Measurements from ENCODE around the gene CEBPG.

Gene CEBPG

DNA sequence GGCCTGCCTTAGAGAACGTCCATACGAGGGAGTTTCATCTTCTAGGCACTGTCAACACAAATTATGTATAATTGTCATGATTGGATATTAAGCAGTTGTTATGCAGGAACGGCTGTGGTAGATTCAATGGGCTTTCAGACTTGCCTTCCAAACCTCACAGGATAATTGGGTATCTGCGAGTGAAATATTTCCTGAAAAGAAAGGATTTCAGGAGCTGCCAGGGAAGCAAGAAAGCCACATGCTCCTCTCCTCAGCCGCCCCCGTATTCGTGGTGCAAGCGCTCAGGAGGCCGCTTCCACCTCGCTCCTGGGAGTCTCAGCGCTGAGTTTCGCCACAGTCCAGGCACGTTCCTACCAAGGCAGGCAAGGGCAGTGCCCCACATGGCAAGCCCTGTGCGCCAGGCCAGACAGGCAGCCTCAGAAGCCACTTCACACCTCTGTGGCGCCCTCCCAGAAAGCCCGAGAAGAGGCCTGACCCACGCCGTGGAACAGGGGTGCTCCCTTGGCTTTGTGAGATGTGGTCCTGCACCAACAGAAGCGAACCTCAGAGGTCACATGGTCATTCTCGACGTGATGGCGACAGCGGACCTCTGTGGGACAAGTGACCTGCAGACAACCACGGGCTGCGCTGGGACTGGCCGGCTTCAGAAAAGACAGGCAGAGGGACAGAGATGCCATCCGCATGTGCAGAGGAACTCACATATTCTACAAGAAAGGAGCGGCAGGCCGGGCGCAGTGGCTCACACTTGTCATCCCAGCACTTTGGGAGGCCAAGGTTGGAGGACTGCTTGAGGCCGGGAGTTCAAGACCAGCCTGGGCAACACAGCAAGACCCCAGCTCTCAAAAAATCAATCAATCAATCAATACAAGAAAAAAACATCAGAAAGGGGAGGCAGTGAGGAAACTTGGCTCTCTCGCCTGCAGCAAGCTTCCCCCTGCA, 41.4 kb downstream of the CEBPG start:
- no peak for TF ChIP-seq CTCF (IDR thresholded peaks at IDR 0.05; ENCODE audit: poor library complexity, severe bottlenecking)
- H3K4me3 ChIP-seq (ENCODE audit: severe bottlenecking), result no peak overlapping the region
- DNase-seq (ENCODE audit: low spot score) (no peak), ATAC-seq (ENCODE audit: low read depth) (no peak)
- H3K4me1 ChIP-seq (ENCODE audit: insufficient read depth, poor library complexity, severe bottlenecking), result no peaks in the 10 kb centered on the region
- H3K36me3 ChIP-seq (ENCODE audit: low read depth), result no peaks in the 10 kb centered on the region
- H3K9me3 ChIP-seq (ENCODE audit: severe bottlenecking), result no peaks in the 10 kb centered on the region
- no peak overlapping the region for H3K27ac ChIP-seq (ENCODE audit: poor library complexity, severe bottlenecking)
- no peaks in the 10 kb centered on the region for H3K27me3 ChIP-seq (ENCODE audit: insufficient read depth, poor library complexity, severe bottlenecking)

DNA sequence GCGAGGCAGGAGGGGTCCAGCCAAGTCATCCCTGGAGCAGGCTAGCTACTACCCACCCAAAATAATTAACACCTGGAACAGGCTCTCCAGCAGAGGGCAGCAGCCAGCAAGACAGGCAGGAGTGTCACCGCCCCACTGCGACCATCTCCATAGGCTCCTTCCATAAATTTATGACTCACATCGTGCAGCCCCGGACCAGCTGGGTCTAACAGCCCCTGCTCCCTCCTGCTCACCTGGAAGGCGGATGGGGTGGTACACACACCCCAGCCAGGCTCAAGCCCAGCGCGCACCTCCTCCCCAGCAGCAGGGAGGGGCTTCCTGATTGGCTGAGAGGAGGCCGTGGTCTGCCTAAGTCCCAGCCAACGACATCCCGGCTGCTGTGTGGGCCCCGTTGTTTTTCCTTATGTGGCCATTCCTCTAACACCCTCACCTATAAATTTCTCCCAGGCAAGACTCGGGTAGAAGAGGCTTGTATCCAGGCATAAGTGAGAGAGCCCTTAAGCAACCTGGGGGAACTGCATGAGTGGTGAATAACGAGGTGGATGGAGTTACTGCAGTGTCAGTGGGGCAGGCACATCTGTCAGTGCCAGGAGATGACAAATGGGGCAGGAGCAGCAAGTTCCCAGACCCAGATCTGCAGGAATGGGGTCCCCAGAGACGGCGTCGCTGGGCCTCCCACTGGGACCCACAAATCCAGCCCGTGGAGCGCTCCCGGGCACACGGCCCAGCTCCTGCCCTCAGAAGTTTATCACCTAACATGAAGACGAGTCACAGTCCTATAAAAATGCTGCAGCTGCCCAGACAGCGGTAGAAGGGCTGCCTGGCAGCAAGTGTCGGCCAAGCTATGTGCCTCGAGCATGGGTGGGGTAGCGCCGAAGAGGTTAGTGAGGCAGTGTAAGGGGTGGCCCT, 43.1 kb downstream of the CEBPG start:
- H3K4me1 ChIP-seq (ENCODE audit: insufficient read depth, poor library complexity, severe bottlenecking), result no peaks in the 10 kb centered on the region
- no peak overlapping the region for H3K27ac ChIP-seq (ENCODE audit: poor library complexity, severe bottlenecking)
- no peaks in the 10 kb centered on the region for H3K36me3 ChIP-seq (ENCODE audit: low read depth)
- H3K27me3 ChIP-seq (ENCODE audit: insufficient read depth, poor library complexity, severe bottlenecking), result no peaks in the 10 kb centered on the region
- ATAC-seq (ENCODE audit: low read depth) (peak; percentile 71), DNase-seq (ENCODE audit: low spot score) (peak; percentile 74)
- H3K9me3 ChIP-seq (ENCODE audit: severe bottlenecking), result no peaks in the 10 kb centered on the region
- TF ChIP-seq CTCF (IDR thresholded peaks at IDR 0.05; ENCODE audit: poor library complexity, severe bottlenecking), result peak; percentile 84
- no peak overlapping the region for H3K4me3 ChIP-seq (ENCODE audit: severe bottlenecking)

- Histone ChIP-seq H3K27ac (ENCODE audit: poor library complexity, severe bottlenecking) (no peak overlapping the region), H3K27me3 (ENCODE audit: insufficient read depth, poor library complexity, severe bottlenecking) (no peaks in the 10 kb centered on the region), H3K4me1 (ENCODE audit: insufficient read depth, poor library complexity, severe bottlenecking) (no peaks in the 10 kb centered on the region), H3K9me3 (ENCODE audit: severe bottlenecking) (no peaks in the 10 kb centered on the region), H3K4me3 (ENCODE audit: severe bottlenecking) (no peak overlapping the region), H3K36me3 (ENCODE audit: low read depth) (no peaks in the 10 kb centered on the region)
- TF ChIP-seq CTCF (IDR thresholded peaks at IDR 0.05; ENCODE audit: poor library complexity, severe bottlenecking), result no peak
- ATAC-seq (ENCODE audit: low read depth), result no peak
- DNase-seq (ENCODE audit: low spot score), result no peak
Measured at GRCh38 chr19:33417751-33418150, 44.2 kb downstream of the CEBPG start.

DNA sequence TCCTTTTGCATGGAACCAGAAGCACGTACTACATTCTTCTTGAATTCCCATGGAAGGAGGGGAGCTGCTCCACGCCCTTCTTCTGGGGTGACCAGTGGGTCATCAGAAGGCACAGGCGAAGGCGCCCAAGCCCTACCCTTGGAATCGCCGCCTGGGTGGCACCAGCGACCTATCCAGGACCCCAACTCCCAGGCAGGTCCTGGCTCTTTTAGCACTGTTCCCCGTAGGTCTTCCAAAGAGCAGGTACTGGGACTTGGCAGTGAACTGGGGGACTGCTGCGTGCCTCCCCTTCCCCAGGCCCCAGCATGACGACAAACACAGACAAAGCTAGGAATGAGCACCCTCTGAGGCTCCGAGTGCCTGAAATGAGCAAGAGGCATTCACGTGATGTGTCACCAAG, 45.0 kb downstream of the CEBPG start:
- Histone ChIP-seq H3K27me3 (ENCODE audit: insufficient read depth, poor library complexity, severe bottlenecking) (no peaks in the 10 kb centered on the region), H3K27ac (ENCODE audit: poor library complexity, severe bottlenecking) (no peak overlapping the region), H3K9me3 (ENCODE audit: severe bottlenecking) (no peaks in the 10 kb centered on the region), H3K4me1 (ENCODE audit: insufficient read depth, poor library complexity, severe bottlenecking) (no peaks in the 10 kb centered on the region), H3K4me3 (ENCODE audit: severe bottlenecking) (no peak overlapping the region), H3K36me3 (ENCODE audit: low read depth) (no peaks in the 10 kb centered on the region)
- no peak for ATAC-seq (ENCODE audit: low read depth)
- TF ChIP-seq CTCF (IDR thresholded peaks at IDR 0.05; ENCODE audit: poor library complexity, severe bottlenecking), result no peak
- DNase-seq (ENCODE audit: low spot score), result no peak

Data from RWPE2 (cell line).